H1 (cell line): Measurements from ENCODE around the gene SEZ6. TPM values are rescaled to one million over a fixed set of nuclear protein-coding genes. Genes with fewer than 3 reads are reported as not detected.

Source experiments
- CBX8 ChIP-seq: fragments of 300-800, 300-1000 bp; sonication (generic); IDR thresholded peaks from 2 replicates; pipeline ENCODE4 v1.7.1; 2016; ENCODE audit warnings: low read depth, low read length, borderline replicate concordance
- CEBPB ChIP-seq: IDR thresholded peaks from 2 replicates; pipeline ENCODE4 v1.6.1; 2012; ENCODE audit warnings: low read depth, low read length
- polyA plus RNA-seq, 7 experiments: library from polyadenylated mRNA; depleted of rRNA in 3 of 7; stranded (reverse) in 5 of 7; unstranded in 2 of 7; fragments of >200 nt in 5 of 7; fragments of 200-250 nt in 2 of 7; gene quantifications; 1 replicate in 5 of 7; 2 replicates in 1 of 7; 4 replicates in 1 of 7; pipeline versions ENCODE4 v1.2.1 to v1.2.3, GENCODE V29; 2011 to 2013; ENCODE audit warnings: missing spikeins in 2 of 7, mixed read lengths in 2 of 7
- total RNA-seq: library from RNA; stranded (reverse); fragmentation: NEBNext Ultra II Directional; extraction: Animal tissue kit (Norgen Biotek cat#: 25700); gene quantifications from 2 replicates; pipeline ENCODE4 v1.2.1, GENCODE V29; 2021
- TF ChIP-seq, protein P1 (sequence below): fragments of 300-600 bp; sonication (generic); IDR thresholded peaks from 2 replicates; pipeline ENCODE4 v1.7.1; 2012; ENCODE audit warnings: low read length, moderate library complexity, mild to moderate bottlenecking, inconsistent platforms; ENCODE audit not compliant: insufficient replicate concordance
- TF ChIP-seq, protein P2 (sequence below), 3 experiments: IDR thresholded peaks; 1 replicate in 2 of 3; 2 replicates in 1 of 3; pipeline versions ENCODE4 v1.5.1 to v1.6.1; 2011; ENCODE audit warnings: low read length in 3 of 3, mild to moderate bottlenecking in 3 of 3, inconsistent platforms in 2 of 3, low read depth in 1 of 3, moderate library complexity in 1 of 3; ENCODE audit not compliant: insufficient read depth in 1 of 3; ENCODE audit errors: control extremely low read depth in 1 of 3

SEZ6 gene
- total and polyA plus RNA-seq, 2 of the 8 experiments (the other 6 are each of a cell fraction or from before 2014, with no cell fraction given) = 6.9 to 16.1 TPM

DNA sequence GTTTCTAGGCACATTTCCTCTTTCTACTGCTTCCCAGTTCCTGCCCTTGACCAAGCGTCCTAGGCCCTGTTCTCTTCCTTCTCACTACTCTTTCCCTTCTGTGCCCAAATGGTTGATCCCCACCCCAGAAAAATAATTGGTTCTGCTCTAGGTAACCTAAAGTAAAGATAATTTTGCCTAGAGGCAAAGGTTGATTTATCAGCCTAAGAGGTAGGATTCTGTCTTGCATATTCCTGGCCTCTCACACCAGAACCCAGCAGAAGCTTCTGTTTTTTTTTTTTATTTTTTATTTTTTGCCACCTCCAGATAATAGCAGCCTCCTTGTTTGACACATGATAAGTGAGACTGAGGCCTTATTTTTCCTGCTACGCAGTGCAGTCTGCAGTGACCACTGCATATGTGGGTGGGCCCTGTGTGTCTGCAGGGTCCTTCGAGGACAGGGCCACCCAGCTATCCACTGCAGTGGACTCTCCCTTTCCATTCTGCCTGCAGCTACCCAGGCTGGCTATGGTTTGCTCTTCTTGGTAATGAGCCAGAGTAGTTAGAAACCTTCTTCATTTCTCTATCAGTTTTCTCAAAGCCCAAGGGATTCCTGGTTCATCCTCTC, 37.8 kb upstream of the SEZ6 start (continued):
- TF ChIP-seq, protein P1, sequence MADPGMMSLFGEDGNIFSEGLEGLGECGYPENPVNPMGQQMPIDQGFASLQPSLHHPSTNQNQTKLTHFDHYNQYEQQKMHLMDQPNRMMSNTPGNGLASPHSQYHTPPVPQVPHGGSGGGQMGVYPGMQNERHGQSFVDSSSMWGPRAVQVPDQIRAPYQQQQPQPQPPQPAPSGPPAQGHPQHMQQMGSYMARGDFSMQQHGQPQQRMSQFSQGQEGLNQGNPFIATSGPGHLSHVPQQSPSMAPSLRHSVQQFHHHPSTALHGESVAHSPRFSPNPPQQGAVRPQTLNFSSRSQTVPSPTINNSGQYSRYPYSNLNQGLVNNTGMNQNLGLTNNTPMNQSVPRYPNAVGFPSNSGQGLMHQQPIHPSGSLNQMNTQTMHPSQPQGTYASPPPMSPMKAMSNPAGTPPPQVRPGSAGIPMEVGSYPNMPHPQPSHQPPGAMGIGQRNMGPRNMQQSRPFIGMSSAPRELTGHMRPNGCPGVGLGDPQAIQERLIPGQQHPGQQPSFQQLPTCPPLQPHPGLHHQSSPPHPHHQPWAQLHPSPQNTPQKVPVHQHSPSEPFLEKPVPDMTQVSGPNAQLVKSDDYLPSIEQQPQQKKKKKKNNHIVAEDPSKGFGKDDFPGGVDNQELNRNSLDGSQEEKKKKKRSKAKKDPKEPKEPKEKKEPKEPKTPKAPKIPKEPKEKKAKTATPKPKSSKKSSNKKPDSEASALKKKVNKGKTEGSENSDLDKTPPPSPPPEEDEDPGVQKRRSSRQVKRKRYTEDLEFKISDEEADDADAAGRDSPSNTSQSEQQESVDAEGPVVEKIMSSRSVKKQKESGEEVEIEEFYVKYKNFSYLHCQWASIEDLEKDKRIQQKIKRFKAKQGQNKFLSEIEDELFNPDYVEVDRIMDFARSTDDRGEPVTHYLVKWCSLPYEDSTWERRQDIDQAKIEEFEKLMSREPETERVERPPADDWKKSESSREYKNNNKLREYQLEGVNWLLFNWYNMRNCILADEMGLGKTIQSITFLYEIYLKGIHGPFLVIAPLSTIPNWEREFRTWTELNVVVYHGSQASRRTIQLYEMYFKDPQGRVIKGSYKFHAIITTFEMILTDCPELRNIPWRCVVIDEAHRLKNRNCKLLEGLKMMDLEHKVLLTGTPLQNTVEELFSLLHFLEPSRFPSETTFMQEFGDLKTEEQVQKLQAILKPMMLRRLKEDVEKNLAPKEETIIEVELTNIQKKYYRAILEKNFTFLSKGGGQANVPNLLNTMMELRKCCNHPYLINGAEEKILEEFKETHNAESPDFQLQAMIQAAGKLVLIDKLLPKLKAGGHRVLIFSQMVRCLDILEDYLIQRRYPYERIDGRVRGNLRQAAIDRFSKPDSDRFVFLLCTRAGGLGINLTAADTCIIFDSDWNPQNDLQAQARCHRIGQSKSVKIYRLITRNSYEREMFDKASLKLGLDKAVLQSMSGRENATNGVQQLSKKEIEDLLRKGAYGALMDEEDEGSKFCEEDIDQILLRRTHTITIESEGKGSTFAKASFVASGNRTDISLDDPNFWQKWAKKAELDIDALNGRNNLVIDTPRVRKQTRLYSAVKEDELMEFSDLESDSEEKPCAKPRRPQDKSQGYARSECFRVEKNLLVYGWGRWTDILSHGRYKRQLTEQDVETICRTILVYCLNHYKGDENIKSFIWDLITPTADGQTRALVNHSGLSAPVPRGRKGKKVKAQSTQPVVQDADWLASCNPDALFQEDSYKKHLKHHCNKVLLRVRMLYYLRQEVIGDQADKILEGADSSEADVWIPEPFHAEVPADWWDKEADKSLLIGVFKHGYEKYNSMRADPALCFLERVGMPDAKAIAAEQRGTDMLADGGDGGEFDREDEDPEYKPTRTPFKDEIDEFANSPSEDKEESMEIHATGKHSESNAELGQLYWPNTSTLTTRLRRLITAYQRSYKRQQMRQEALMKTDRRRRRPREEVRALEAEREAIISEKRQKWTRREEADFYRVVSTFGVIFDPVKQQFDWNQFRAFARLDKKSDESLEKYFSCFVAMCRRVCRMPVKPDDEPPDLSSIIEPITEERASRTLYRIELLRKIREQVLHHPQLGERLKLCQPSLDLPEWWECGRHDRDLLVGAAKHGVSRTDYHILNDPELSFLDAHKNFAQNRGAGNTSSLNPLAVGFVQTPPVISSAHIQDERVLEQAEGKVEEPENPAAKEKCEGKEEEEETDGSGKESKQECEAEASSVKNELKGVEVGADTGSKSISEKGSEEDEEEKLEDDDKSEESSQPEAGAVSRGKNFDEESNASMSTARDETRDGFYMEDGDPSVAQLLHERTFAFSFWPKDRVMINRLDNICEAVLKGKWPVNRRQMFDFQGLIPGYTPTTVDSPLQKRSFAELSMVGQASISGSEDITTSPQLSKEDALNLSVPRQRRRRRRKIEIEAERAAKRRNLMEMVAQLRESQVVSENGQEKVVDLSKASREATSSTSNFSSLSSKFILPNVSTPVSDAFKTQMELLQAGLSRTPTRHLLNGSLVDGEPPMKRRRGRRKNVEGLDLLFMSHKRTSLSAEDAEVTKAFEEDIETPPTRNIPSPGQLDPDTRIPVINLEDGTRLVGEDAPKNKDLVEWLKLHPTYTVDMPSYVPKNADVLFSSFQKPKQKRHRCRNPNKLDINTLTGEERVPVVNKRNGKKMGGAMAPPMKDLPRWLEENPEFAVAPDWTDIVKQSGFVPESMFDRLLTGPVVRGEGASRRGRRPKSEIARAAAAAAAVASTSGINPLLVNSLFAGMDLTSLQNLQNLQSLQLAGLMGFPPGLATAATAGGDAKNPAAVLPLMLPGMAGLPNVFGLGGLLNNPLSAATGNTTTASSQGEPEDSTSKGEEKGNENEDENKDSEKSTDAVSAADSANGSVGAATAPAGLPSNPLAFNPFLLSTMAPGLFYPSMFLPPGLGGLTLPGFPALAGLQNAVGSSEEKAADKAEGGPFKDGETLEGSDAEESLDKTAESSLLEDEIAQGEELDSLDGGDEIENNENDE = no peak
- TF ChIP-seq CBX8 (no peak), CEBPB (no peak)
- TF ChIP-seq, protein P2, sequence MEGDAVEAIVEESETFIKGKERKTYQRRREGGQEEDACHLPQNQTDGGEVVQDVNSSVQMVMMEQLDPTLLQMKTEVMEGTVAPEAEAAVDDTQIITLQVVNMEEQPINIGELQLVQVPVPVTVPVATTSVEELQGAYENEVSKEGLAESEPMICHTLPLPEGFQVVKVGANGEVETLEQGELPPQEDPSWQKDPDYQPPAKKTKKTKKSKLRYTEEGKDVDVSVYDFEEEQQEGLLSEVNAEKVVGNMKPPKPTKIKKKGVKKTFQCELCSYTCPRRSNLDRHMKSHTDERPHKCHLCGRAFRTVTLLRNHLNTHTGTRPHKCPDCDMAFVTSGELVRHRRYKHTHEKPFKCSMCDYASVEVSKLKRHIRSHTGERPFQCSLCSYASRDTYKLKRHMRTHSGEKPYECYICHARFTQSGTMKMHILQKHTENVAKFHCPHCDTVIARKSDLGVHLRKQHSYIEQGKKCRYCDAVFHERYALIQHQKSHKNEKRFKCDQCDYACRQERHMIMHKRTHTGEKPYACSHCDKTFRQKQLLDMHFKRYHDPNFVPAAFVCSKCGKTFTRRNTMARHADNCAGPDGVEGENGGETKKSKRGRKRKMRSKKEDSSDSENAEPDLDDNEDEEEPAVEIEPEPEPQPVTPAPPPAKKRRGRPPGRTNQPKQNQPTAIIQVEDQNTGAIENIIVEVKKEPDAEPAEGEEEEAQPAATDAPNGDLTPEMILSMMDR (IDR thresholded peaks at IDR 0.05; ENCODE audit: control extremely low read depth in 1 of 3, insufficient read depth in 1 of 3, low read depth in 1 of 3, low read length in 3 of 3) = no peak
